NCI-H2196 treated with DMSO at 0.1 percent for 48 hours (cell line): ENCODE data around the gene ENDOV.

Experiments
- DNase-seq: peaks from one replicate; lab custom pipeline; 2025; ENCODE audit not compliant: unreplicated experiment; lab: John Stamatoyannopoulos, UW

Gene ENDOV

GRCh38 chr17:80447790-80448189, 32.8 kb downstream of the ENDOV start:
- no peak for DNase-seq

GRCh38 chr17:80449194-80449929, 34.4 kb downstream of the ENDOV start:
- no peak for DNase-seq

- no peak for DNase-seq
Measured at GRCh38 chr17:80449930-80450576, 35.1 kb downstream of the ENDOV start.

GRCh38 chr17:80451104-80451775, 36.3 kb downstream of the ENDOV start:
- no peak for DNase-seq

- DNase-seq = no peak
Measured at GRCh38 chr17:80452173-80452915, 37.4 kb downstream of the ENDOV start.

- no peak for DNase-seq
Measured at GRCh38 chr17:80453126-80453997, 38.4 kb downstream of the ENDOV start.

GRCh38 chr17:80453998-80454556, 39.1 kb downstream of the ENDOV start:
- DNase-seq = no peak

- DNase-seq = peak; percentile 98
Measured at GRCh38 chr17:80454557-80455335, 39.8 kb downstream of the ENDOV start.

GRCh38 chr17:80455336-80455710, 40.4 kb downstream of the ENDOV start:
- no peak for DNase-seq

- no peak for DNase-seq
Measured at GRCh38 chr17:80455784-80456183, 40.8 kb downstream of the ENDOV start.

- no peak for DNase-seq
Measured at GRCh38 chr17:80456465-80457235, 41.7 kb downstream of the ENDOV start.

- no peak for DNase-seq
Measured at GRCh38 chr17:80457236-80457856, 42.4 kb downstream of the ENDOV start.

GRCh38 chr17:80458016-80458415, 43.0 kb downstream of the ENDOV start:
- no peak for DNase-seq

- no peak for DNase-seq
Measured at GRCh38 chr17:80459234-80459633, 44.3 kb downstream of the ENDOV start.

GRCh38 chr17:80460429-80460834, 45.5 kb downstream of the ENDOV start:
- DNase-seq = no peak

GRCh38 chr17:80461528-80462160, 46.7 kb downstream of the ENDOV start:
- no peak for DNase-seq

GRCh38 chr17:80463784-80464400, 48.9 kb downstream of the ENDOV start:
- no peak for DNase-seq
